ENCODE results near the gene KCNJ14.

KCNJ14 gene

GRCh38 chr19:48450863-48451262 lies 4.5 kb upstream of the KCNJ14 start:
- Histone ChIP-seq H3K27ac (ENCODE audit: insufficient read depth in 1 of 2, low read depth in 1 of 2, low read length in 2 of 2, poor library complexity in 1 of 2, severe bottlenecking in 2 of 2) (no peak overlapping the region), H3K9me3 (ENCODE audit: control extremely low read depth in 1 of 5, control insufficient read depth in 4 of 5, insufficient read depth in 2 of 5, low read depth in 1 of 5, low read length in 4 of 5) (no peaks in the 10 kb centered on the region), H3K4me3 (ENCODE audit: control insufficient read depth in 1 of 7, extremely low read depth in 1 of 7, insufficient read depth in 4 of 7, low read depth in 2 of 7, low read length in 6 of 7) (no peak overlapping the region), H3K27me3 (replicated peaks in 2 of 5; ENCODE audit: control insufficient read depth in 4 of 5, insufficient read depth in 5 of 5, low read length in 4 of 5) (no peaks in the 10 kb centered on the region), H3K36me3 (ENCODE audit: control insufficient read depth in 4 of 4, insufficient read depth in 4 of 4, low read length in 3 of 4) (peaks cover 5 to 78% (median 58%) of the 10 kb centered on the region in 4 experiments), H3K4me1 (ENCODE audit: control extremely low read depth in 1 of 4, control insufficient read depth in 4 of 4, insufficient read depth in 4 of 4, low read length in 3 of 4) (peaks cover 0 to 8% (median 7%) of the 10 kb centered on the region in 4 experiments)
- DNase-seq, result no peak
- WGBS (ENCODE audit: insufficient coverage), result 93% methylated on average over 15 of the region's 15 CpGs
- ChIA-PET POLR2A (no interaction called here), CTCF (no interaction called here)

- POLR2A ChIA-PET, result no interaction called here
- 98% methylated on average over 12 of the region's 12 CpGs for WGBS (ENCODE audit: insufficient coverage)
- H3K4me3 ChIP-seq (ENCODE audit: control insufficient read depth in 1 of 7, extremely low read depth in 1 of 7, insufficient read depth in 4 of 7, low read depth in 2 of 7, low read length in 6 of 7), result no peak overlapping the region
- H3K27me3 ChIP-seq (replicated peaks in 2 of 5; ENCODE audit: control insufficient read depth in 4 of 5, insufficient read depth in 5 of 5, low read length in 4 of 5), result no peaks in the 10 kb centered on the region
- H3K36me3 ChIP-seq (ENCODE audit: control insufficient read depth in 4 of 4, insufficient read depth in 4 of 4, low read length in 3 of 4), result peaks cover 5 to 86% (median 64%) of the 10 kb centered on the region in 4 experiments
- no peak for DNase-seq
- H3K9me3 ChIP-seq (ENCODE audit: control extremely low read depth in 1 of 5, control insufficient read depth in 4 of 5, insufficient read depth in 2 of 5, low read depth in 1 of 5, low read length in 4 of 5), result no peaks in the 10 kb centered on the region
- H3K4me1 ChIP-seq (ENCODE audit: control extremely low read depth in 1 of 4, control insufficient read depth in 4 of 4, insufficient read depth in 4 of 4, low read length in 3 of 4), result peaks cover 0 to 1% (median under 1%) of the 10 kb centered on the region in 4 experiments
- H3K27ac ChIP-seq (ENCODE audit: insufficient read depth in 1 of 2, low read depth in 1 of 2, low read length in 2 of 2, poor library complexity in 1 of 2, severe bottlenecking in 2 of 2), result no peak overlapping the region
- CTCF ChIA-PET, result no interaction called here
These were observed 3.8 kb upstream of the KCNJ14 start for GRCh38 chr19:48451624-48452023.

GRCh38 chr19:48452289-48453190 lies 2.8 kb upstream of the KCNJ14 start:
- CTCF ChIA-PET, result no interaction called here
- DNase-seq, result no peak
- no peaks in the 10 kb centered on the region for H3K27me3 ChIP-seq (replicated peaks in 2 of 5; ENCODE audit: control insufficient read depth in 4 of 5, insufficient read depth in 5 of 5, low read length in 4 of 5)
- H3K9me3 ChIP-seq (ENCODE audit: control extremely low read depth in 1 of 5, control insufficient read depth in 4 of 5, insufficient read depth in 2 of 5, low read depth in 1 of 5, low read length in 4 of 5), result no peaks in the 10 kb centered on the region
- 96% methylated on average over 31 of the region's 33 CpGs for WGBS (ENCODE audit: insufficient coverage)
- peaks cover 5 to 91% (median 65%) of the 10 kb centered on the region in 4 experiments for H3K36me3 ChIP-seq (ENCODE audit: control insufficient read depth in 4 of 4, insufficient read depth in 4 of 4, low read length in 3 of 4)
- H3K27ac ChIP-seq (ENCODE audit: insufficient read depth in 1 of 2, low read depth in 1 of 2, low read length in 2 of 2, poor library complexity in 1 of 2, severe bottlenecking in 2 of 2), result no peak overlapping the region
- POLR2A ChIA-PET, result interaction anchor here (0.7 kb wide), 1 partner anchor 22 kb away, joined by 3 read pairs; no protein-coding TSS in a partner anchor
- H3K4me1 ChIP-seq (ENCODE audit: control extremely low read depth in 1 of 4, control insufficient read depth in 4 of 4, insufficient read depth in 4 of 4, low read length in 3 of 4), result no peaks in the 10 kb centered on the region
- no peak overlapping the region for H3K4me3 ChIP-seq (ENCODE audit: control insufficient read depth in 1 of 7, extremely low read depth in 1 of 7, insufficient read depth in 4 of 7, low read depth in 2 of 7, low read length in 6 of 7)

- WGBS (ENCODE audit: insufficient coverage), result 96% methylated on average over 16 of the region's 22 CpGs
- no peak overlapping the region for H3K4me3 ChIP-seq (ENCODE audit: control insufficient read depth in 1 of 7, extremely low read depth in 1 of 7, insufficient read depth in 4 of 7, low read depth in 2 of 7, low read length in 6 of 7)
- ChIA-PET POLR2A (interaction anchor here (0.6 kb wide), 1 partner anchor 48 kb away, joined by 3 read pairs; no protein-coding TSS in a partner anchor), CTCF (no interaction called here)
- no peaks in the 10 kb centered on the region for H3K4me1 ChIP-seq (ENCODE audit: control extremely low read depth in 1 of 4, control insufficient read depth in 4 of 4, insufficient read depth in 4 of 4, low read length in 3 of 4)
- no peak for DNase-seq
- H3K27me3 ChIP-seq (replicated peaks in 2 of 5; ENCODE audit: control insufficient read depth in 4 of 5, insufficient read depth in 5 of 5, low read length in 4 of 5), result no peaks in the 10 kb centered on the region
- no peaks in the 10 kb centered on the region for H3K9me3 ChIP-seq (ENCODE audit: control extremely low read depth in 1 of 5, control insufficient read depth in 4 of 5, insufficient read depth in 2 of 5, low read depth in 1 of 5, low read length in 4 of 5)
- H3K27ac ChIP-seq (ENCODE audit: insufficient read depth in 1 of 2, low read depth in 1 of 2, low read length in 2 of 2, poor library complexity in 1 of 2, severe bottlenecking in 2 of 2), result no peak overlapping the region
- peaks cover 4 to 76% (median 55%) of the 10 kb centered on the region in 4 experiments for H3K36me3 ChIP-seq (ENCODE audit: control insufficient read depth in 4 of 4, insufficient read depth in 4 of 4, low read length in 3 of 4)
These were observed 1.1 kb upstream of the KCNJ14 start for GRCh38 chr19:48454150-48454730.

- ChIA-PET POLR2A (no interaction called here), CTCF (interaction anchor here (1.5 kb wide), 1 partner anchor 10 kb away, joined by 4 read pairs; the partner anchor contains the start of gene GRWD1)
- Histone ChIP-seq H3K4me3 (ENCODE audit: control insufficient read depth in 1 of 7, extremely low read depth in 1 of 7, insufficient read depth in 4 of 7, low read depth in 2 of 7, low read length in 6 of 7) (no peak overlapping the region), H3K36me3 (ENCODE audit: control insufficient read depth in 4 of 4, insufficient read depth in 4 of 4, low read length in 3 of 4) (peaks cover 2 to 60% (median 43%) of the 10 kb centered on the region in 4 experiments), H3K4me1 (ENCODE audit: control extremely low read depth in 1 of 4, control insufficient read depth in 4 of 4, insufficient read depth in 4 of 4, low read length in 3 of 4) (no peaks in the 10 kb centered on the region), H3K9me3 (ENCODE audit: control extremely low read depth in 1 of 5, control insufficient read depth in 4 of 5, insufficient read depth in 2 of 5, low read depth in 1 of 5, low read length in 4 of 5) (no peaks in the 10 kb centered on the region), H3K27me3 (replicated peaks in 2 of 5; ENCODE audit: control insufficient read depth in 4 of 5, insufficient read depth in 5 of 5, low read length in 4 of 5) (no peaks in the 10 kb centered on the region), H3K27ac (ENCODE audit: insufficient read depth in 1 of 2, low read depth in 1 of 2, low read length in 2 of 2, poor library complexity in 1 of 2, severe bottlenecking in 2 of 2) (peak overlapping the region in 1 of 2 experiments; percentile 25)
- 100% methylated on average over 6 of the region's 11 CpGs for WGBS (ENCODE audit: insufficient coverage)
- no peak for DNase-seq
These were observed 661 bp downstream of the KCNJ14 start for GRCh38 chr19:48455908-48456562.

GRCh38 chr19:48456864-48457263 lies 1.5 kb downstream of the KCNJ14 start:
- H3K4me3 ChIP-seq (ENCODE audit: control insufficient read depth in 1 of 7, extremely low read depth in 1 of 7, insufficient read depth in 4 of 7, low read depth in 2 of 7, low read length in 6 of 7), result no peak overlapping the region
- H3K4me1 ChIP-seq (ENCODE audit: control extremely low read depth in 1 of 4, control insufficient read depth in 4 of 4, insufficient read depth in 4 of 4, low read length in 3 of 4), result no peaks in the 10 kb centered on the region
- ChIA-PET POLR2A (interaction anchor here (0.6 kb wide), 1 partner anchor 11 kb away, joined by 5 read pairs; the partner anchor contains the start of gene GRWD1), CTCF (interaction anchor here (1.1 kb wide), 1 partner anchor 50 kb away, joined by 3 read pairs; no protein-coding TSS in a partner anchor)
- peaks cover 0 to 54% (median 36%) of the 10 kb centered on the region in 4 experiments for H3K36me3 ChIP-seq (ENCODE audit: control insufficient read depth in 4 of 4, insufficient read depth in 4 of 4, low read length in 3 of 4)
- 100% methylated on average over 2 of the region's 4 CpGs for whole genome bisulfite sequencing (ENCODE audit: insufficient coverage)
- no peaks in the 10 kb centered on the region for H3K9me3 ChIP-seq (ENCODE audit: control extremely low read depth in 1 of 5, control insufficient read depth in 4 of 5, insufficient read depth in 2 of 5, low read depth in 1 of 5, low read length in 4 of 5)
- H3K27ac ChIP-seq (ENCODE audit: insufficient read depth in 1 of 2, low read depth in 1 of 2, low read length in 2 of 2, poor library complexity in 1 of 2, severe bottlenecking in 2 of 2), result no peak overlapping the region
- no peaks in the 10 kb centered on the region for H3K27me3 ChIP-seq (replicated peaks in 2 of 5; ENCODE audit: control insufficient read depth in 4 of 5, insufficient read depth in 5 of 5, low read length in 4 of 5)
- DNase-seq, result no peak
